Natural killer cell (primary cell): ENCODE measurements around the gene NOS1AP. TPM values are rescaled to one million over a fixed set of nuclear protein-coding genes. Genes with fewer than 3 reads are reported as not detected.
A peak's percentile ranks its signal among the peaks of the same experiment; 100 is the strongest.

Source experiments
- ATAC-seq, 3 donors: fragments of 150-1000 bp in 2 of 3; fragments of 200-7000 bp in 1 of 3; cut with Tn5 transposase; 1 replicate in 1 of 3; 2 replicates in 2 of 3; pipeline ENCODE4 v1.10.0; 2021; ENCODE audit warnings: mild to moderate bottlenecking in 2 of 3, moderate library complexity in 2 of 3
- DNase-seq, 2 donors: peaks; one replicate each; pipeline versions ENCODE4 v3.0.0 to v3.0.0-alpha.2; 2013 to 2021; ENCODE audit warnings: mixed read lengths in 1 of 2
- H3K27ac ChIP-seq: one replicate; pipeline ENCODE4 v1.5.1; 2013; ENCODE audit warnings: mild to moderate bottlenecking, low read length
- H3K27me3 ChIP-seq: one replicate; pipeline ENCODE4 v1.6.1; 2013; ENCODE audit warnings: low read length; ENCODE audit not compliant: control insufficient read depth, insufficient read depth
- H3K36me3 ChIP-seq: one replicate; pipeline ENCODE4 v1.6.1; 2013; ENCODE audit warnings: low read length; ENCODE audit not compliant: control insufficient read depth, insufficient read depth
- H3K4me1 ChIP-seq: one replicate; pipeline ENCODE4 v1.6.1; 2013; ENCODE audit warnings: low read length; ENCODE audit not compliant: control insufficient read depth, insufficient read depth
- H3K4me3 ChIP-seq: one replicate; pipeline ENCODE4 v1.5.1; 2013; ENCODE audit warnings: low read length
- H3K9me3 ChIP-seq: one replicate; pipeline ENCODE4 v1.6.1; 2013; ENCODE audit warnings: low read length; ENCODE audit not compliant: control insufficient read depth, insufficient read depth
- H3K27ac Mint-ChIP-seq, 2 donors: one replicate each; pipeline ENCODE4 v1.8.0; 2022; ENCODE audit warnings: mild to moderate bottlenecking in 2 of 2, mixed read lengths in 2 of 2, moderate library complexity in 1 of 2
- H3K27me3 Mint-ChIP-seq, 2 donors: one replicate each; pipeline ENCODE4 v1.8.0; 2022; ENCODE audit warnings: low read depth in 2 of 2, mixed read lengths in 2 of 2
- H3K36me3 Mint-ChIP-seq: one replicate; pipeline ENCODE4 v1.8.0; 2022; ENCODE audit warnings: mixed read lengths
- H3K4me1 Mint-ChIP-seq, 2 donors: one replicate each; pipeline ENCODE4 v1.8.0; 2022; ENCODE audit warnings: mixed read lengths in 2 of 2
- H3K4me3 Mint-ChIP-seq: one replicate; pipeline ENCODE4 v1.8.0; 2022; ENCODE audit warnings: mild to moderate bottlenecking, moderate library complexity, mixed read lengths
- H3K9me3 Mint-ChIP-seq, 2 donors: one replicate each; pipeline ENCODE4 v1.8.0; 2022; ENCODE audit warnings: mixed read lengths in 2 of 2
- WGBS: methylation state at CpG from one replicate; pipeline ENCODE4 v1.1.7; 2013; ENCODE audit warnings: missing lambda C conversion rate; ENCODE audit not compliant: insufficient coverage; 5-methylcytosine and 5-hydroxymethylcytosine counted together
- intact Hi-C: fragments of 100-400 bp; cut with micrococcal nuclease; formaldehyde crosslinking; loops from one replicate; pipeline ENCODE4 v1.14.2; 2022
- total RNA-seq, 4 donors: library from RNA; stranded (reverse); fragments of 120-200 nt in 1 of 4; gene quantifications; one replicate each; pipeline versions ENCODE4 v1.2.3 to v1.2.4, GENCODE V29; 2013 to 2022
- TF ChIP-seq, protein P1 (sequence below): fragments of 200-600 bp; IDR thresholded peaks from one replicate; pipeline ENCODE4 v1.8.0; 2022; ENCODE audit warnings: antibody characterized with exemption

Gene NOS1AP
- total RNA-seq, 3 donors from 2014 or later (not counting 1 experiment from before 2014, with no cell fraction given), result 0.09 to 0.20 TPM; not detected in 1

DNA sequence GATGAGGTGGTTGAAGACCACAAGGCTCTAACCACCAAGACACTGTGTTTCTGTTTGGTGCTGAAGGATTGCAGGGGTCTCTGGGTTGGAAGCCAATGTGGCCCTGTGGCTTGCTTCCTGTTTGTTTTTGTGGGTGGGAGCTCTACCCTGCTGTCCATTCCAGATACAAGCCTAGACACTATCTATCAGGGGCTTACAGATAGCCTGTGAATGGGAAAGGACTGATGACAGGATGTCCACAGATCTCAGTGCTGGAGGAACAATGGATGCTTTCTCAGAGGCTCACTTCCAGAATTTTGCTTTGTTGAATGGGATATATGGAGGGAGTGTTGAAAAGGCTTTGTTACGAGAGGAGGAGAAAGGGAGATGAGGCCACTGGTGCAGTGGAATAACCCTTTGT is 69.7 kb downstream of the NOS1AP start:
- H3K36me3 ChIP-seq, result no peaks in the 10 kb centered on the region
- peaks cover 9 to 20% of the 10 kb centered on the region in 2 donors for H3K4me1 Mint-ChIP-seq
- no peaks in the 10 kb centered on the region for H3K9me3 Mint-ChIP-seq
- H3K27me3 ChIP-seq, result peaks cover 7% of the 10 kb centered on the region
- TF ChIP-seq, protein P1, sequence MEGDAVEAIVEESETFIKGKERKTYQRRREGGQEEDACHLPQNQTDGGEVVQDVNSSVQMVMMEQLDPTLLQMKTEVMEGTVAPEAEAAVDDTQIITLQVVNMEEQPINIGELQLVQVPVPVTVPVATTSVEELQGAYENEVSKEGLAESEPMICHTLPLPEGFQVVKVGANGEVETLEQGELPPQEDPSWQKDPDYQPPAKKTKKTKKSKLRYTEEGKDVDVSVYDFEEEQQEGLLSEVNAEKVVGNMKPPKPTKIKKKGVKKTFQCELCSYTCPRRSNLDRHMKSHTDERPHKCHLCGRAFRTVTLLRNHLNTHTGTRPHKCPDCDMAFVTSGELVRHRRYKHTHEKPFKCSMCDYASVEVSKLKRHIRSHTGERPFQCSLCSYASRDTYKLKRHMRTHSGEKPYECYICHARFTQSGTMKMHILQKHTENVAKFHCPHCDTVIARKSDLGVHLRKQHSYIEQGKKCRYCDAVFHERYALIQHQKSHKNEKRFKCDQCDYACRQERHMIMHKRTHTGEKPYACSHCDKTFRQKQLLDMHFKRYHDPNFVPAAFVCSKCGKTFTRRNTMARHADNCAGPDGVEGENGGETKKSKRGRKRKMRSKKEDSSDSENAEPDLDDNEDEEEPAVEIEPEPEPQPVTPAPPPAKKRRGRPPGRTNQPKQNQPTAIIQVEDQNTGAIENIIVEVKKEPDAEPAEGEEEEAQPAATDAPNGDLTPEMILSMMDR, result no peak
- no peak overlapping the region for H3K4me3 ChIP-seq
- H3K27me3 Mint-ChIP-seq, result peaks cover 32 to 36% of the 10 kb centered on the region in 2 donors
- H3K9me3 ChIP-seq, result no peaks in the 10 kb centered on the region
- no peaks in the 10 kb centered on the region for H3K36me3 Mint-ChIP-seq
- no peak overlapping the region for H3K27ac ChIP-seq
- H3K4me3 Mint-ChIP-seq, result no peak overlapping the region
- WGBS, result 90% methylated on average over 1 of the region's 1 CpG
- no peak for ATAC-seq
- H3K4me1 ChIP-seq, result peaks cover 17% of the 10 kb centered on the region
- no peak for DNase-seq
- no peak overlapping the region for H3K27ac Mint-ChIP-seq
- intact Hi-C loops, result no loop called here

DNA sequence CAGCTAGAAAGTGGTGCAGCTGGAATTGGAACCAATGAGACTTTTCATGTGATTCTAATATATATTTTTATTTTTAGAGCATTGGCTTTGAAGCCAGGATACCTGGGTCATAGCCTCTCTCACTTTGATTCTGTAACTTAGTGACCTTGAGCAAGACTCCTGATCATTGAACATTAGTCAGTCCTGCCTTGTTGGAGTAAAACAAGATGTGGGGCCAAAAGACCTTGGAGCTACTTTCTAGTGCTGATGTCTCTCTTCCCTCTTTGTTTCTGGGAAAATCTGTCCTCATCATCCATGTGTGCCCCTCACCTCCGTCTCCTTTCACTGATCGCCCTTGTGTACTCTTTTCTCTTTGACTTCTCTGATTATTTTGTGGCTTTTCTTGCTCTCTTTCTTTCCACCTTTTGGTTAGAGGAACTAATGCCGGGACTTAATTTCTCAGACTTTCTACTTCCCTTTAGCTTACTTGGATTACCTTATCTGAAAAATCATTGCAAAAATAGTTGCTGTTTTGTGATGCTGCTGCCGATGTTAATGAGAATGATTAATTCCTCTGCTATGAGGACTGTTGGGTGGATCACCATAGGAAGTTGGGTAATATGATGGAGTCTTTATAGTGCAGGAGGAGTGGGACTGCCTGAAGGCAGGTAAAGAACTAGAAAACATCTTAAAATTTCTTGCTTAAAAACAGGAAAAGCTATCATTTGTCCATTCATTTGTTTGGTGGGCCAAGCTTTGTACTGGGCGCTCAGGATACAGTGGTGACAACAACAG is 72.0 kb downstream of the NOS1AP start:
- H3K27me3 ChIP-seq, result peaks cover 7% of the 10 kb centered on the region
- peaks cover 19 to 21% of the 10 kb centered on the region in 2 donors for H3K27me3 Mint-ChIP-seq
- H3K4me1 Mint-ChIP-seq, result peaks cover 9 to 20% of the 10 kb centered on the region in 2 donors
- DNase-seq, result no peak
- H3K4me1 ChIP-seq, result peaks cover 17% of the 10 kb centered on the region
- no peak overlapping the region for H3K27ac ChIP-seq
- intact Hi-C loops, result no loop called here
- H3K36me3 Mint-ChIP-seq, result no peaks in the 10 kb centered on the region
- no peak for ATAC-seq
- H3K9me3 ChIP-seq, result no peaks in the 10 kb centered on the region
- no peak overlapping the region for H3K4me3 Mint-ChIP-seq
- H3K9me3 Mint-ChIP-seq, result no peaks in the 10 kb centered on the region
- H3K36me3 ChIP-seq, result no peaks in the 10 kb centered on the region
- H3K27ac Mint-ChIP-seq, result no peak overlapping the region
- TF ChIP-seq, protein P1, result no peak
- WGBS, result 64% methylated on average over 5 of the region's 5 CpGs
- no peak overlapping the region for H3K4me3 ChIP-seq

DNA sequence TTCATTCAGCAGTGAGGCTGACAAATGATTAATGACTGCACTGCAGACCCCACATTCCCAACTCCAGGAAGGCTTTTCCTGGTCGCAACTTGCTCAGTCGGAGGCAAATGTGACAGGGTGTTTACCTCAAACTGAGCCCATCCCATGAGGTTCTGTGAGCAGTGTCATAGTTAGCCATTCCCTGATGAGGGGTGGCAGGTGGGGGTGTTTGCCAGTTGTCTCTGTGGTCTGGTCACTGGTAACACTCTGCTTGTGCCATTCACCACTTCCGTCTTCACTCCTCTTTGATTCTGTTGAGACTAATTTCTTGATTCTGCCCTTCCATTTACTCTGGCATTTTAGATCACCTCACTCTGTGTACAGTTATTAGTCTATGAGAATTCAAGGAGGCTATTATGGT is 73.5 kb downstream of the NOS1AP start:
- no peaks in the 10 kb centered on the region for H3K36me3 ChIP-seq
- TF ChIP-seq, protein P1, result no peak
- no peak overlapping the region for H3K27ac ChIP-seq
- intact Hi-C loops, result no loop called here
- 61% methylated on average over 2 of the region's 3 CpGs for WGBS
- Mint-ChIP-seq H3K4me3 (no peak overlapping the region), H3K27ac (no peak overlapping the region), H3K36me3 (no peaks in the 10 kb centered on the region), H3K4me1 (peaks cover 4 to 13% of the 10 kb centered on the region in 2 donors), H3K9me3 (no peaks in the 10 kb centered on the region), H3K27me3 (peaks cover 12 to 22% of the 10 kb centered on the region in 2 donors)
- ATAC-seq (peak in 1 of 3 donors; percentile 68), DNase-seq (no peak)
- H3K4me1 ChIP-seq, result peaks cover 12% of the 10 kb centered on the region
- no peak overlapping the region for H3K4me3 ChIP-seq
- H3K9me3 ChIP-seq, result no peaks in the 10 kb centered on the region
- H3K27me3 ChIP-seq, result peaks cover 7% of the 10 kb centered on the region
